GM12878 (cell line): ENCODE data around the gene ADCY1. TPM values are rescaled to one million over a fixed set of nuclear protein-coding genes. Genes with fewer than 3 reads are reported as not detected.

ENCODE experiments used
- ATAC-seq: fragments of 200-7000 bp; cut with Tn5 transposase; 3 replicates; pipeline ENCODE4 v1.9.1; 2020; ENCODE audit warnings: mild to moderate bottlenecking, moderate library complexity
- BruUV-seq: library from RNA; stranded (reverse); fragments of 400-500 nt; replicated peaks from 2 replicates; lab custom pipeline; 2021; lab: Mats Ljungman, UMichigan
- CTCF ChIA-PET: fragments of 300-600 bp; sonication (Branson Sonifier 250); formaldehyde crosslinking; extraction: SDS; loops from one replicate; lab custom pipeline; 2021; ENCODE audit warnings: inconsistent platforms; lab: Yijun Ruan, JAX
- POLR2A ChIA-PET: fragments of 350-600 bp; formaldehyde crosslinking; extraction: SDS; loops from one replicate; lab custom pipeline; 2021; ENCODE audit warnings: inconsistent platforms; lab: Charles Lee
- RAD21 ChIA-PET: fragments of 300-600 bp; sonication (Branson Sonifier 250); formaldehyde crosslinking; loops from one replicate; lab custom pipeline; 2023; ENCODE audit warnings: antibody characterized with exemption; ENCODE audit not compliant: unreplicated experiment; lab: Charles Lee
- SMC1A ChIA-PET: fragments of 300-600 bp; sonication (Branson Sonifier 250); formaldehyde crosslinking; loops from one replicate; lab custom pipeline; 2023; ENCODE audit not compliant: unreplicated experiment, uncharacterized antibody; lab: Charles Lee
- DNase-seq: peaks from one replicate; pipeline ENCODE4 v3.0.0-alpha.2; 2011; ENCODE audit warnings: low read depth, low spot score
- FAIRE-seq: peaks from 3 replicates; lab custom pipeline; 2011; peaks lifted over from hg19 to GRCh38; lab: Jason Lieb, UNC
- H2AFZ ChIP-seq: 2 replicates; pipeline ENCODE4 v1.6.0; 2011; ENCODE audit warnings: low read depth, low read length, control low read depth; ENCODE audit not compliant: control insufficient read depth
- H3K27ac ChIP-seq: 2 replicates; pipeline ENCODE4 v1.5.1; 2011; ENCODE audit warnings: control low read depth; ENCODE audit not compliant: control insufficient read depth, insufficient read depth
- H3K27me3 ChIP-seq, 2 experiments: replicated peaks in 1 of 2; 2 replicates each; pipeline versions ENCODE4 v1.6.0 to v1.6.1; 2011; ENCODE audit warnings: low read length in 1 of 2; ENCODE audit not compliant: control insufficient read depth in 2 of 2, insufficient read depth in 2 of 2
- H3K36me3 ChIP-seq, 2 experiments: 2 replicates each; pipeline ENCODE4 v1.5.1; 2011; ENCODE audit warnings: low read length in 1 of 2; ENCODE audit not compliant: control insufficient read depth in 2 of 2, insufficient read depth in 2 of 2
- H3K4me1 ChIP-seq: 2 replicates; pipeline ENCODE4 v1.6.1; 2011; ENCODE audit warnings: mild to moderate bottlenecking, low read length, moderate library complexity, mixed read lengths; ENCODE audit not compliant: control insufficient read depth, insufficient read depth
- H3K4me2 ChIP-seq: 2 replicates; pipeline ENCODE4 v1.6.0; 2011; ENCODE audit warnings: control low read depth; ENCODE audit not compliant: control insufficient read depth, insufficient read depth
- H3K4me3 ChIP-seq: fragments of 200-600 bp; sonication (generic); 2 replicates; pipeline ENCODE4 v1.5.1; 2016
- H3K79me2 ChIP-seq: 2 replicates; pipeline ENCODE4 v1.6.0; 2011; ENCODE audit warnings: low read length; ENCODE audit not compliant: control insufficient read depth, insufficient read depth
- H3K9ac ChIP-seq: 2 replicates; pipeline ENCODE4 v1.8.0; 2011; ENCODE audit warnings: low read length, control low read depth, mixed read lengths; ENCODE audit not compliant: control insufficient read depth, insufficient read depth
- H3K9me3 ChIP-seq: replicated peaks from 3 replicates; pipeline ENCODE4 v1.5.1; 2011; ENCODE audit warnings: mild to moderate bottlenecking, low read length; ENCODE audit not compliant: control insufficient read depth, insufficient read depth
- H4K20me1 ChIP-seq: 2 replicates; pipeline ENCODE4 v1.6.0; 2011; ENCODE audit not compliant: control insufficient read depth, insufficient read depth
- BCL11A ChIP-seq: IDR thresholded peaks from 2 replicates; pipeline ENCODE4 v1.6.1; 2011; ENCODE audit warnings: low read depth, low read length
- CBX5 ChIP-seq: sonication (generic); IDR thresholded peaks from 2 replicates; pipeline ENCODE4 v1.6.1; 2016; ENCODE audit warnings: low read depth, moderate library complexity, mild to moderate bottlenecking, inconsistent platforms
- CHD4 ChIP-seq: fragments of 200-600 bp; sonication (generic); IDR thresholded peaks from 2 replicates; pipeline ENCODE4 v1.6.1; 2016; ENCODE audit warnings: mild to moderate bottlenecking
- MEF2B ChIP-seq: fragments of 450-650 bp; IDR thresholded peaks from 2 replicates; pipeline ENCODE4 v1.6.1; 2018; ENCODE audit warnings: mild to moderate bottlenecking, moderate library complexity; ENCODE audit not compliant: partially characterized antibody, poor library complexity, severe bottlenecking
- MYC ChIP-seq: IDR thresholded peaks from 2 replicates; pipeline ENCODE4 v1.6.1; 2011; ENCODE audit warnings: mild to moderate bottlenecking, low read length, moderate library complexity, inconsistent platforms; ENCODE audit not compliant: insufficient read depth, insufficient replicate concordance, insufficient read length, severe bottlenecking
- SMAD5 ChIP-seq: IDR thresholded peaks from 2 replicates; pipeline ENCODE4 v1.6.1; 2016; ENCODE audit warnings: antibody characterized with exemption, low read depth
- STAT1 ChIP-seq: fragments of 450-650 bp; conservative IDR thresholded peaks from 2 replicates; pipeline ENCODE4 v1.6.1; 2014; ENCODE audit warnings: antibody characterized with exemption, mild to moderate bottlenecking
- ZNF207 ChIP-seq: fragments of 450-650 bp; IDR thresholded peaks from 2 replicates; pipeline ENCODE4 v1.6.1; 2014; ENCODE audit warnings: antibody characterized with exemption, mild to moderate bottlenecking, borderline replicate concordance
- in situ Hi-C: fragments of 300-500 bp; cut with MboI; formaldehyde crosslinking; loops from 9 replicates; pipeline ENCODE4 v1.14.3; 2018; ENCODE audit warnings: mixed read lengths
- intact Hi-C: fragments of 100-400 bp; cut with micrococcal nuclease; formaldehyde crosslinking; loops from one replicate; pipeline ENCODE4 v1.14.2; 2022; ENCODE audit not compliant: unreplicated experiment
- polyA plus RNA-seq, 11 experiments: library from polyadenylated mRNA; depleted of rRNA in 4 of 11; unstranded in 6 of 11; stranded (reverse) in 5 of 11; fragments of >200 nt; fragmentation: Nextera tagmentation in 4 of 11; fragmentation: Illumina TruSeq in 1 of 11; extraction: Ambion mirVana in 4 of 11; extraction: Trizol in 1 of 11; gene quantifications; 1 replicate in 1 of 11; 2 replicates in 10 of 11; pipeline versions ENCODE4 v1.2.1 to v1.2.3, GENCODE V29; 2011 to 2016; ENCODE audit warnings: inconsistent platforms in 2 of 11, missing spikeins in 2 of 11, low read depth in 1 of 11
- total RNA-seq, 4 experiments: library from RNA; depleted of rRNA in 3 of 4; stranded (reverse); fragments of >200 nt in 3 of 4; fragmentation: Illumina TruSeq in 1 of 4; extraction: Trizol in 1 of 4; gene quantifications; 2 replicates each; pipeline versions ENCODE4 v1.2.1 to v1.2.3, GENCODE V29; 2013 to 2021
- TF ChIP-seq, protein P1 (sequence below): IDR thresholded peaks from 2 replicates; pipeline ENCODE4 v1.6.1; 2012; ENCODE audit warnings: low read depth, low read length, improper control_type of control experiment

Gene ADCY1
- total and polyA plus RNA-seq, 10 of the 15 experiments (the other 5 are each of a cell fraction or from before 2014, with no cell fraction given) = 0.13 to 1.4 (median 0.45) TPM; not detected in 1

DNA sequence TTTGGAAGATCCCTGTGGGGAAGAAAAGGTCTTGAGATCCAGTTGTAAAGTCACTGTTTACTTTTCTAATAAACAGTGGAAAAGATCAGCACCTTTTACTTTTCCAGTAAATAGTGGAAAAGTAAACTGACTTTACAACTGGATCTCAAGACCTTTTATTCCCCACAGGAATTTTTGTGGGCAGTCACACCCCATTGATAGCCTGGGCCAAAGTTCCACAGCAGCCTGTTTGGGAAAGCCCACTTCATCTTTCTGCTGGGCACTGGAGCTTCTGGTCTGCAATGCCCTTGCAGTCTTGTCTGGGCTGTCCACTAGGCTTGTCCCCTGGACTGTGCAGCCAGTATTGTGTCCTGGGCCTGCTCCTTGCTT lies 50.2 kb downstream of the ADCY1 start:
- ChIA-PET CTCF (no interaction called here), SMC1A (no interaction called here), RAD21 (no interaction called here)
- Histone ChIP-seq H3K27ac (no peak overlapping the region), H3K9ac (no peak overlapping the region)
- FAIRE-seq = no peak
- TF ChIP-seq CBX5 (no peak), MEF2B (no peak), STAT1 (no peak), SMAD5 (no peak), ZNF207 (no peak), CHD4 (no peak), MYC (no peak), BCL11A (no peak)
- TF ChIP-seq, protein P1, sequence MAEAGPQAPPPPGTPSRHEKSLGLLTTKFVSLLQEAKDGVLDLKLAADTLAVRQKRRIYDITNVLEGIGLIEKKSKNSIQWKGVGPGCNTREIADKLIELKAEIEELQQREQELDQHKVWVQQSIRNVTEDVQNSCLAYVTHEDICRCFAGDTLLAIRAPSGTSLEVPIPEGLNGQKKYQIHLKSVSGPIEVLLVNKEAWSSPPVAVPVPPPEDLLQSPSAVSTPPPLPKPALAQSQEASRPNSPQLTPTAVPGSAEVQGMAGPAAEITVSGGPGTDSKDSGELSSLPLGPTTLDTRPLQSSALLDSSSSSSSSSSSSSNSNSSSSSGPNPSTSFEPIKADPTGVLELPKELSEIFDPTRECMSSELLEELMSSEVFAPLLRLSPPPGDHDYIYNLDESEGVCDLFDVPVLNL = no peak
- TF ChIP-seq, all 136 proteins: peak for 0
- Histone ChIP-seq H3K4me1 (no peaks in the 10 kb centered on the region), H3K4me2 (no peak overlapping the region), H3K4me3 (no peak overlapping the region), H3K27me3 (no peaks in the 10 kb centered on the region; a peak in 2 of 4 replicates), H2AFZ (no peak overlapping the region), H3K79me2 (no peaks in the 10 kb centered on the region), H3K36me3 (no peaks in the 10 kb centered on the region), H3K9me3 (no peaks in the 10 kb centered on the region), H4K20me1 (no peaks in the 10 kb centered on the region)
- no peak for DNase-seq
- BruUV-seq = no TSS peak
- ATAC-seq = no peak
- in situ Hi-C loops = no loop called here
- intact Hi-C loops = no loop called here
- POLR2A ChIA-PET = no interaction called here
